GM11168 (cell line): ENCODE measurements around the gene GPR179.
"Not testable (repeated sequence)": the region's sequence is repeated elsewhere in the genome, so short reads cannot be mapped to it uniquely, and the experiment has no call there.

Experiments
- in situ Hi-C: fragments of 300-500 bp; cut with MboI; formaldehyde crosslinking; loops from one replicate; pipeline ENCODE4 v1.12.0; 2022; ENCODE audit warnings: low sequenced_read_pairs; ENCODE audit not compliant: unreplicated experiment

The GPR179 gene

DNA sequence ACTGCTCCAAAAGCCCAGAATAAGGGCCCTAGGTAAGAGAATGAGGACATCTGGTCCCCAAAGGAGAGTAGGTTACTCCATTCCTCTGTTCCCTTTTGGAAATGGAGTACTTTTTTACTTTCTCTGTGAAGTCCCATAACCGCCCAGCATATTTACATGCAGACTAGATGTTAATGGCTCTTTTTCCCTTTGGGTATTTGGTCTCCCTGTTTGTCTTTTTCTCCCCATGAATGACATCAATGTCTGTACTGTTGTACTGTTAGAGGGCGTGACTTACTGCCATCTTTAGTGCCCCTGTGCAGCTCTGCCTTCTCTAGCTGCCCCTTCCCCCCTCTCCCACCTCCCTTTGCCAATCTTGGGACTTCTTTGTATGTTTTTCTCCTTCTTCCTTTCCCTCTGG lies 19.0 kb downstream of the GPR179 start:
- in situ Hi-C loops, result loop anchor here (25.0 kb wide), 1 partner anchor 163 kb away; no protein-coding TSS in a partner anchor

DNA sequence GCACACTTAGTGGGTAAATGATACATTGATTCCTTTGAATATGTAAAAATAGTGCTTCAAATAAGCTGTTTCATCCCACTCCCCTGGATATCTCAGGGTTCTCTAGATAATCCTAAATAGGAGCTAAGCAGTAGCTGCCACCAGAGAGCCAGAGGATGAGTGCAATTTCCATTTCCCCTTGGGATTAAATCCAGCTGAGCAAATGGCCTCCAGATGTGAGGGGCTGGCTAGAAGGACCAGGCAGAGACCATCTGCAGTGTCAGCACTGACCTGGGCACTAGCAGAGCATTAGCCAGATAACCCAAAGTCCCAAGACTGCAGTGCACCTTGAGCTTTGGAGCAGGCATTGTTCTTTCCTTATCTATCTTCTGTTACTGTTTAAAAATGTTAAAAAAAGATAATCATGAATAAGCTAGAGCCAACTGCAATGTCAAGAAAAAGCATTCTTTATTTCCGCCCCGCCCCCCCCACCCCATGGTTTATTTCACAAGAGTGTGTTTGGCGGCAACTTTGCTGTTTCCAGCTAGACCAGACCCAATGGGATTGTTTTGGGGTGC lies 19.5 kb downstream of the GPR179 start:
- in situ Hi-C loops, result no loop called here

GRCh38 chr17:38322897-38323296 lies 20.9 kb downstream of the GPR179 start:
- in situ Hi-C loops, result no loop called here

- in situ Hi-C loops, result no loop called here
Measured at GRCh38 chr17:38322156-38322779, 21.5 kb downstream of the GPR179 start.

DNA sequence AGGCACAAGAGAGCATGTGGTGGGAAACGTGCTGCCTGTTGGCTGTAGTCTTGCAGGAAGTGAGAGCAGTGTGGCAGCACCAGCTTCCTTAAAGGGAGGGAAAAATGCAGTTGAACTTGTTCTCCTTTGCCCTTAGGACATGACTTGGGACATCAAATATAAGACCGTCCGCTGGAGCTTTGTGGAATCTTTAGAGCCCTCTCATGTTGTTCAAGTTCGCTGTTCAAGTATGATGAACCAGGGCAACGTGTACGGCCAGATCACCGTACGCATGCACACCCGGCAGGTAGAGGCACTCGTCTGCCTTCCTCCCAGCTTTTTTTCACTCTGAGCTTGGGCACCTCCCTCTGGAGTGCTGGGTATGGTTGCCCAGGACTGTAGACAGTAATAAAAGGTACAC lies 23.3 kb downstream of the GPR179 start:
- in situ Hi-C loops, result no loop called here

GRCh38 chr17:38317081-38317480 lies 26.7 kb downstream of the GPR179 start:
- in situ Hi-C loops, result no loop called here

DNA sequence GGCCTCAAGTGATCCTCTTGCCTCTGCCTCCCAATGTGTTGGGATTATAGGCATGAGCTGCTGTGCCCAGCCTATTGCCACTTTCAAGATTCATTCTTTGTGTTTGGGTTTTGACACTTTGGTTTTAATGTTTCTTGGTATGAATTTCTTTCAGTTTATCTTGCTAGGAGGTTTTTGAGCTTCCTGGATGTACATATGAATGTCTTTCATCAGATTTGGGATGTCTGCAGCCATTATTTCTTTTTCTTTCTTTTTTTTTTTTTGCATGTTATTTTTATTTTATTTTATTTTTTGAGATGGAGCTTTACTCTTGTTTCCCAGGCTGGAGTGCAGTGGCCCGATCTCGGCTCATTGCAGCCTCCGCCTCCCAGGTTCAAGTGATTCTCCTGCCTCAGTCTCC lies 28.3 kb downstream of the GPR179 start:
- in situ Hi-C loops, result no loop called here

GRCh38 chr17:38296834-38297517 lies 46.8 kb downstream of the GPR179 start, which contains the start of gene MRPL45:
Gene MRPL45 (plus strand): TSS chr17:38297168. CDS start chr17:38297184, 16 bp downstream.
- in situ Hi-C loops, result not testable (repeated sequence)

GRCh38 chr17:38295602-38296365 lies 48.0 kb downstream of the GPR179 start:
- in situ Hi-C loops, result not testable (repeated sequence)

DNA sequence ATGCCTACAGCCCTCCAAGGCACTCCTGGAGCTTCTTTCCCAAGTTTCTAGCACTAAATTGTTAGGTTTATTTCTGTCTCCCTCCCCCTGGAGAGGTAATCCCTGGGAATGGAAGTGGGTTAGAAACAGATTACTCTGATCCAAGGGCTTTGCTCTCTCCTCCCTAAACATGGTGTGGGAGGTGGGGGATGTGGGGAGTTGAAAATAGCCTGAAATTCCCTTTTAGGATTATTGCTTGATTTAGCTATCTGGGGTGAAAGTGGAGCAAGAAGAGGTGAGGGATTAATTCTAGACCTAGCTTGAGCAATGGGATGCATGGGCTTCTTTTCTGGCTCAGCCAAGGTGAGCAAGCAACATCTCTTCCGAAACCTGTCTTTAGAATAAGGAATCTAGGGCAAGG lies 54.0 kb downstream of the GPR179 start:
- in situ Hi-C loops, result not testable (repeated sequence)

- in situ Hi-C loops, result not testable (repeated sequence)
Measured at GRCh38 chr17:38288217-38288827, 55.4 kb downstream of the GPR179 start.

DNA sequence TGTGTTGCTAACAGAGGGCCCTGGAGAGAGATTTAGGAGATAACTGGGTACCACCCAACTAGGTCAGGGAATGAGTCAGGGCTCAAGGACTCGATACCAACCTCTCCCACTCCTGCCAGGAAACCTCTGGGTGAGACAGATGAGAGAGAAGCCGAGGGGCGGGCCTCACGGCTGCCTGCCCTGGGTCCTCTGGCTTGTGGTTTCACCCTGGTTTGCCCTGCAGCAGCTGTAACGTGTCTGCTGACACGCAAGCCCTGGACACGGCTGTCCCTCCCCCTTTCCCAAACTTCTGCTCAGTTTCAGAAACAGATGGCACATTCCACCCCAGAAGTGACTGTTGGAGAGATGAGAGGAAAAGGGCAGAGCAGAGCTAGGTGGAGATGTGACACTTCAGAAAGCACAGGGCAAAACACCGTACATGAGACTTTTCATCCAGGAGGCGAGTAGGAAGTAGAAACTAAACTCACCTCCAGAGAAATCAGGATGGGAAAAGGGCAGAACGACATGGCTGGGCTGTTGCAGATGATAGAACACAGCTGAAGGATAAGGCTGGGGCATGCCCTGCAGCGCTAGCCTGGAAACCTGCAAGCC lies 57.2 kb downstream of the GPR179 start:
- in situ Hi-C loops, result not testable (repeated sequence)

DNA sequence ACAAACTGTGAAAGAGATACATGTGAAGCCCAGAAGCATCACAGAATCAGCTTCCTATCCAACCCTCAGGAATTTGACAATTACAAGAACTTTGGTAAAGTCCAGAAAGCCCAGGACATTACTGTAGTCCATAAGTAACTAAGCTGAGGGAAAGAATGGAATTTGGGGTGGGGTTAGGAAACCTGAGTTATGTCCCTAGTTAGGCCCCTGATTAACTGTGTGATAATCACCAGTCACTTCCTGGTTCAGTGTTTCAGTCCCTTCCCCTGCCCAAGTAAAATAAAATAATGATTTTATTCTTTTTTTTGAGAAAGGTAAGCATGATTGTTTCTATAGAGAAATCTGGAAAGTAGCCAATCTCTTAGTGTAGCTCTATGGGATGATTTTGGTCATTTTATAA lies 57.8 kb downstream of the GPR179 start:
- in situ Hi-C loops, result not testable (repeated sequence)
